Stimulated activated naive CD8-positive, alpha-beta T cell treated with anti-CD3 and anti-CD28 coated beads, Interleukin-15, Interleukin-2, amounts not matched to agents 100 ng/mL and 50 ng/mL, for 24 hours (primary cell): Measurements from ENCODE around the gene CBFA2T3.

Experiments
- H3K27ac Mint-ChIP-seq: one replicate; pipeline ENCODE4 v1.8.0; 2021; ENCODE audit warnings: mild to moderate bottlenecking, mixed read lengths
- H3K27me3 Mint-ChIP-seq: one replicate; pipeline ENCODE4 v1.8.0; 2021; ENCODE audit warnings: mixed read lengths
- H3K36me3 Mint-ChIP-seq: one replicate; pipeline ENCODE4 v1.8.0; 2021; ENCODE audit warnings: low read depth, mixed read lengths
- H3K4me1 Mint-ChIP-seq: one replicate; pipeline ENCODE4 v1.8.0; 2021; ENCODE audit warnings: low read depth, mixed read lengths
- H3K4me3 Mint-ChIP-seq: one replicate; pipeline ENCODE4 v1.8.0; 2021; ENCODE audit warnings: mild to moderate bottlenecking, mixed read lengths
- H3K9me3 Mint-ChIP-seq: one replicate; pipeline ENCODE4 v1.8.0; 2021; ENCODE audit warnings: mixed read lengths

CBFA2T3 gene

DNA sequence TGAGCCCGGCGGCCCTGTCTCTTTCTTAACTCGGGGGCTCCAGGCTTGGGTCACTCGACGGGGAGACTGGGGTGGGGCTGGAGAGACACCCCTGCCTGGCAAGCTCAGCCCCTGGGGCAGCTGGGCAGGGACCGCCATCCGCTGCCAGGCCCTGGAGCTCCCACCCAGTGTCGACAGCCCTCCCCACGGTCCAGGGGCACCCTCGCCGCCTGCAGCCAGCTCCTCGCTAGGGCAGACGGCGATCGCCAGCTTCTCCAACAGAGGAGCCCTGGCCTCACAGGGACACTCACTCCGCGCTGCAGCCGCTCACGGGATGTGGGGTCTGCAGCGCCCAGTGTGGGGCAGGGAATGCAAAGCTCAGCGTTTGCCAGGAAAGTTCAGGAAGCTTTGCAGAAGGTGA is 149.3 kb downstream of the CBFA2T3 start:
- no peaks in the 10 kb centered on the region for H3K4me1 Mint-ChIP-seq
- no peaks in the 10 kb centered on the region for H3K27me3 Mint-ChIP-seq
- H3K9me3 Mint-ChIP-seq, result no peaks in the 10 kb centered on the region
- no peaks in the 10 kb centered on the region for H3K36me3 Mint-ChIP-seq
- H3K4me3 Mint-ChIP-seq, result no peak overlapping the region
- H3K27ac Mint-ChIP-seq, result no peak overlapping the region

GRCh38 chr16:88826070-88826840 is 150.8 kb downstream of the CBFA2T3 start:
- H3K27ac Mint-ChIP-seq, result no peak overlapping the region
- no peaks in the 10 kb centered on the region for H3K4me1 Mint-ChIP-seq
- H3K27me3 Mint-ChIP-seq, result no peaks in the 10 kb centered on the region
- no peaks in the 10 kb centered on the region for H3K9me3 Mint-ChIP-seq
- H3K36me3 Mint-ChIP-seq, result no peaks in the 10 kb centered on the region
- H3K4me3 Mint-ChIP-seq, result no peak overlapping the region

- H3K27ac Mint-ChIP-seq, result no peak overlapping the region
- H3K36me3 Mint-ChIP-seq, result no peaks in the 10 kb centered on the region
- no peaks in the 10 kb centered on the region for H3K4me1 Mint-ChIP-seq
- no peaks in the 10 kb centered on the region for H3K9me3 Mint-ChIP-seq
- no peaks in the 10 kb centered on the region for H3K27me3 Mint-ChIP-seq
- no peak overlapping the region for H3K4me3 Mint-ChIP-seq
These were observed 151.9 kb downstream of the CBFA2T3 start for GRCh38 chr16:88825146-88825545.
